NCI-H510A (cell line): ENCODE results near the gene TBC1D4.
"Not testable (repeated sequence)": the region's sequence is repeated elsewhere in the genome, so short reads cannot be mapped to it uniquely, and the experiment has no call there.

ENCODE experiments used
- DNase-seq: peaks from one replicate; lab custom pipeline; 2025; lab: John Stamatoyannopoulos, UW

Gene TBC1D4

GRCh38 chr13:75356421-75356820 lies 125.5 kb downstream of the TBC1D4 start:
- DNase-seq, result no peak

- DNase-seq, result no peak
Observed at GRCh38 chr13:75355609-75356008, 126.4 kb downstream of the TBC1D4 start.

GRCh38 chr13:75353781-75354193 lies 128.2 kb downstream of the TBC1D4 start:
- DNase-seq, result no peak

- DNase-seq, result no peak
Observed at GRCh38 chr13:75352641-75353327, 129.2 kb downstream of the TBC1D4 start.

GRCh38 chr13:75351538-75351937 lies 130.4 kb downstream of the TBC1D4 start:
- DNase-seq, result not testable (repeated sequence)

- no peak for DNase-seq
Observed at GRCh38 chr13:75347925-75348324, 134.0 kb downstream of the TBC1D4 start.

GRCh38 chr13:75347457-75347856 lies 134.5 kb downstream of the TBC1D4 start:
- no peak for DNase-seq

GRCh38 chr13:75345193-75345592 lies 136.8 kb downstream of the TBC1D4 start:
- no peak for DNase-seq

GRCh38 chr13:75341028-75341427 lies 140.9 kb downstream of the TBC1D4 start:
- no peak for DNase-seq

GRCh38 chr13:75339635-75340374 lies 142.2 kb downstream of the TBC1D4 start:
- DNase-seq, result no peak

- DNase-seq, result no peak
Observed at GRCh38 chr13:75334634-75335447, 147.1 kb downstream of the TBC1D4 start.

GRCh38 chr13:75333103-75333502 lies 148.9 kb downstream of the TBC1D4 start:
- DNase-seq, result no peak

- no peak for DNase-seq
Observed at GRCh38 chr13:75331792-75332349, 150.1 kb downstream of the TBC1D4 start.

GRCh38 chr13:75330770-75331169 lies 151.2 kb downstream of the TBC1D4 start:
- DNase-seq, result no peak

- no peak for DNase-seq
Observed at GRCh38 chr13:75329723-75330122, 152.2 kb downstream of the TBC1D4 start.

GRCh38 chr13:75329097-75329496 lies 152.9 kb downstream of the TBC1D4 start:
- DNase-seq, result no peak

GRCh38 chr13:75327135-75327510 lies 154.8 kb downstream of the TBC1D4 start:
- no peak for DNase-seq

- no peak for DNase-seq
Observed at GRCh38 chr13:75326173-75327134, 155.5 kb downstream of the TBC1D4 start.

- no peak for DNase-seq
Observed at GRCh38 chr13:75325711-75326110, 156.3 kb downstream of the TBC1D4 start.

GRCh38 chr13:75324413-75324940 lies 157.5 kb downstream of the TBC1D4 start:
- no peak for DNase-seq

GRCh38 chr13:75321084-75321483 lies 160.9 kb downstream of the TBC1D4 start:
- no peak for DNase-seq
